Liver (tissue), 9 donors: Measurements from ENCODE around the gene NBEA. TPM values are rescaled to one million over a fixed set of nuclear protein-coding genes. Genes with fewer than 3 reads are reported as not detected.

Experiments
- DNase-seq: peaks from one replicate; pipeline ENCODE4 v3.0.0-alpha.2; 2017; ENCODE audit warnings: low spot score
- H3K27ac ChIP-seq, 2 donors: one replicate each; pipeline ENCODE4 v1.7.0; 2013; ENCODE audit warnings: inconsistent platforms in 2 of 2, low read length in 2 of 2, control low read depth in 1 of 2, low read depth in 1 of 2, mild to moderate bottlenecking in 1 of 2
- H3K27me3 ChIP-seq, 4 donors: one replicate each; pipeline versions ENCODE4 v1.6.1 to v1.7.0; 2013; ENCODE audit warnings: low read length in 3 of 4, inconsistent platforms in 1 of 4, mild to moderate bottlenecking in 1 of 4, moderate library complexity in 1 of 4; ENCODE audit not compliant: control insufficient read depth in 4 of 4, insufficient read depth in 4 of 4
- H3K36me3 ChIP-seq, 4 donors: one replicate each; pipeline versions ENCODE4 v1.6.1 to v1.7.0; 2013; ENCODE audit warnings: low read length in 3 of 4, mild to moderate bottlenecking in 3 of 4, low read depth in 1 of 4, moderate library complexity in 1 of 4; ENCODE audit not compliant: control insufficient read depth in 4 of 4, insufficient read depth in 3 of 4
- H3K4me1 ChIP-seq, 4 donors: one replicate each; pipeline versions ENCODE4 v1.6.1 to v1.7.0; 2013; ENCODE audit warnings: low read length in 3 of 4, mild to moderate bottlenecking in 3 of 4, moderate library complexity in 1 of 4; ENCODE audit not compliant: control insufficient read depth in 4 of 4, insufficient read depth in 4 of 4
- H3K4me3 ChIP-seq, 3 donors: one replicate each; pipeline versions ENCODE4 v1.6.1 to v1.7.0; 2013; ENCODE audit warnings: low read length in 3 of 3, control low read depth in 1 of 3, low read depth in 1 of 3, mild to moderate bottlenecking in 1 of 3
- H3K9ac ChIP-seq, 2 donors: one replicate each; pipeline ENCODE4 v1.7.0; 2013; ENCODE audit warnings: low read length in 2 of 2, mild to moderate bottlenecking in 2 of 2, moderate library complexity in 2 of 2, control low read depth in 1 of 2, low read depth in 1 of 2
- H3K9me3 ChIP-seq, 4 donors: one replicate each; pipeline versions ENCODE4 v1.6.1 to v1.7.0; 2013; ENCODE audit warnings: low read length in 3 of 4; ENCODE audit not compliant: control insufficient read depth in 4 of 4
- ATF3 ChIP-seq: IDR thresholded peaks from 2 replicates; pipeline ENCODE4 v1.6.1; 2016; ENCODE audit warnings: antibody characterized with exemption
- EGR1 ChIP-seq, 2 donors: IDR thresholded peaks; 2 replicates each; pipeline ENCODE4 v1.6.1; 2016 to 2018; ENCODE audit warnings: antibody characterized with exemption in 2 of 2, low read depth in 2 of 2
- FOXA1 ChIP-seq: IDR thresholded peaks from 2 replicates; pipeline ENCODE4 v1.6.1; 2016; ENCODE audit warnings: antibody characterized with exemption
- FOXA2 ChIP-seq: IDR thresholded peaks from 2 replicates; pipeline ENCODE4 v1.6.1; 2016; ENCODE audit warnings: antibody characterized with exemption
- GABPA ChIP-seq, 2 donors: IDR thresholded peaks in 1 of 2; conservative IDR thresholded peaks in 1 of 2; 2 replicates each; pipeline ENCODE4 v1.6.1; 2016; ENCODE audit warnings: antibody characterized with exemption in 2 of 2, mild to moderate bottlenecking in 1 of 2, moderate library complexity in 1 of 2
- HNF4A ChIP-seq, 2 donors: conservative IDR thresholded peaks; 2 replicates each; pipeline ENCODE4 v1.6.1; 2016; ENCODE audit warnings: antibody characterized with exemption in 2 of 2, mild to moderate bottlenecking in 2 of 2
- HNF4G ChIP-seq: IDR thresholded peaks from 2 replicates; pipeline ENCODE4 v1.6.1; 2016; ENCODE audit warnings: antibody characterized with exemption
- JUND ChIP-seq, 2 donors: IDR thresholded peaks; 2 replicates each; pipeline ENCODE4 v1.6.1; 2016; ENCODE audit warnings: antibody characterized with exemption in 2 of 2
- NR2F2 ChIP-seq: IDR thresholded peaks from 2 replicates; pipeline ENCODE4 v1.6.1; 2016; ENCODE audit warnings: antibody characterized with exemption
- RAD21 ChIP-seq, 2 donors: IDR thresholded peaks; 2 replicates each; pipeline ENCODE4 v1.6.1; 2016; ENCODE audit warnings: antibody characterized with exemption in 2 of 2, mild to moderate bottlenecking in 2 of 2
- REST ChIP-seq: IDR thresholded peaks from 2 replicates; pipeline ENCODE4 v1.6.1; 2016; ENCODE audit warnings: antibody characterized with exemption, mild to moderate bottlenecking
- RXRA ChIP-seq, 2 donors: IDR thresholded peaks; 2 replicates each; pipeline ENCODE4 v1.6.1; 2017 to 2018; ENCODE audit warnings: antibody characterized with exemption in 2 of 2, mild to moderate bottlenecking in 1 of 2
- SP1 ChIP-seq: IDR thresholded peaks from 2 replicates; pipeline ENCODE4 v1.6.1; 2018; ENCODE audit warnings: antibody characterized with exemption, mild to moderate bottlenecking
- TAF1 ChIP-seq: conservative IDR thresholded peaks from 2 replicates; pipeline ENCODE4 v1.6.1; 2016; ENCODE audit warnings: antibody characterized with exemption, mild to moderate bottlenecking
- YY1 ChIP-seq: IDR thresholded peaks from 2 replicates; pipeline ENCODE4 v1.6.1; 2016; ENCODE audit warnings: antibody characterized with exemption, mild to moderate bottlenecking
- WGBS: extraction: QIAGEN DNeasy Blood & Tissue Kit; methylation state at CpG from one replicate; pipeline ENCODE4 v1.1.7; 2013; 5-methylcytosine and 5-hydroxymethylcytosine counted together
- polyA plus RNA-seq, 2 donors: library from polyadenylated mRNA; stranded (reverse) in 1 of 2; unstranded in 1 of 2; fragments of 200-250 nt in 1 of 2; fragments of >200 nt in 1 of 2; fragmentation: Nextera tagmentation in 1 of 2; extraction: Ambion mirVana in 1 of 2; gene quantifications; one replicate each; pipeline versions ENCODE4 v1.2.1 to v1.2.3, GENCODE V29; 2013 to 2015
- total RNA-seq, 2 donors: library from RNA; depleted of rRNA; stranded (reverse); fragments of >200 nt; gene quantifications; one replicate each; pipeline ENCODE4 v1.2.3, GENCODE V29; 2014
- TF ChIP-seq, protein P1 (sequence below): IDR thresholded peaks from 2 replicates; pipeline ENCODE4 v1.6.1; 2016; ENCODE audit warnings: antibody characterized with exemption
- TF ChIP-seq, protein P2 (sequence below): IDR thresholded peaks from 2 replicates; pipeline ENCODE4 v1.6.1; 2016; ENCODE audit warnings: antibody characterized with exemption
- TF ChIP-seq, protein P3 (sequence below): fragments of 150-350 bp; IDR thresholded peaks from 2 replicates; pipeline ENCODE4 v1.5.1; 2017; ENCODE audit warnings: improper control_type of control experiment, low read depth, low read length; ENCODE audit not compliant: missing input control
- donor health status: healthy.
- donor health status: healthy.
- donor health status: healthy.
- donor health status: healthy.
- donor health status: healthy.

Gene NBEA
- total and polyA plus RNA-seq, 4 donors = 0.24 to 3.5 (median 1.4) TPM

GRCh38 chr13:35333157-35333556 is 391.1 kb downstream of the NBEA start:
- TF ChIP-seq FOXA2 (no peak), SP1 (no peak), ATF3 (no peak), FOXA1 (no peak), HNF4G (no peak), HNF4A (conservative IDR thresholded peaks at IDR 0.05) (no peak), REST (no peak), NR2F2 (no peak), RAD21 (IDR thresholded peaks at IDR 0.05) (no peak), RXRA (IDR thresholded peaks at IDR 0.05) (no peak), JUND (IDR thresholded peaks at IDR 0.05) (no peak), TAF1 (no peak), YY1 (no peak), GABPA (IDR thresholded peaks at IDR 0.05 in 1 of 2, conservative IDR thresholded peaks at IDR 0.05 in 1 of 2) (no peak), EGR1 (IDR thresholded peaks at IDR 0.05; ENCODE audit: low read depth in 2 of 2) (no peak)
- TF ChIP-seq, protein P1, sequence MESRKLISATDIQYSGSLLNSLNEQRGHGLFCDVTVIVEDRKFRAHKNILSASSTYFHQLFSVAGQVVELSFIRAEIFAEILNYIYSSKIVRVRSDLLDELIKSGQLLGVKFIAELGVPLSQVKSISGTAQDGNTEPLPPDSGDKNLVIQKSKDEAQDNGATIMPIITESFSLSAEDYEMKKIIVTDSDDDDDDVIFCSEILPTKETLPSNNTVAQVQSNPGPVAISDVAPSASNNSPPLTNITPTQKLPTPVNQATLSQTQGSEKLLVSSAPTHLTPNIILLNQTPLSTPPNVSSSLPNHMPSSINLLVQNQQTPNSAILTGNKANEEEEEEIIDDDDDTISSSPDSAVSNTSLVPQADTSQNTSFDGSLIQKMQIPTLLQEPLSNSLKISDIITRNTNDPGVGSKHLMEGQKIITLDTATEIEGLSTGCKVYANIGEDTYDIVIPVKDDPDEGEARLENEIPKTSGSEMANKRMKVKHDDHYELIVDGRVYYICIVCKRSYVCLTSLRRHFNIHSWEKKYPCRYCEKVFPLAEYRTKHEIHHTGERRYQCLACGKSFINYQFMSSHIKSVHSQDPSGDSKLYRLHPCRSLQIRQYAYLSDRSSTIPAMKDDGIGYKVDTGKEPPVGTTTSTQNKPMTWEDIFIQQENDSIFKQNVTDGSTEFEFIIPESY = no peak
- TF ChIP-seq, protein P2, sequence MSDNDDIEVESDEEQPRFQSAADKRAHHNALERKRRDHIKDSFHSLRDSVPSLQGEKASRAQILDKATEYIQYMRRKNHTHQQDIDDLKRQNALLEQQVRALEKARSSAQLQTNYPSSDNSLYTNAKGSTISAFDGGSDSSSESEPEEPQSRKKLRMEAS = no peak
- TF ChIP-seq, protein P3, sequence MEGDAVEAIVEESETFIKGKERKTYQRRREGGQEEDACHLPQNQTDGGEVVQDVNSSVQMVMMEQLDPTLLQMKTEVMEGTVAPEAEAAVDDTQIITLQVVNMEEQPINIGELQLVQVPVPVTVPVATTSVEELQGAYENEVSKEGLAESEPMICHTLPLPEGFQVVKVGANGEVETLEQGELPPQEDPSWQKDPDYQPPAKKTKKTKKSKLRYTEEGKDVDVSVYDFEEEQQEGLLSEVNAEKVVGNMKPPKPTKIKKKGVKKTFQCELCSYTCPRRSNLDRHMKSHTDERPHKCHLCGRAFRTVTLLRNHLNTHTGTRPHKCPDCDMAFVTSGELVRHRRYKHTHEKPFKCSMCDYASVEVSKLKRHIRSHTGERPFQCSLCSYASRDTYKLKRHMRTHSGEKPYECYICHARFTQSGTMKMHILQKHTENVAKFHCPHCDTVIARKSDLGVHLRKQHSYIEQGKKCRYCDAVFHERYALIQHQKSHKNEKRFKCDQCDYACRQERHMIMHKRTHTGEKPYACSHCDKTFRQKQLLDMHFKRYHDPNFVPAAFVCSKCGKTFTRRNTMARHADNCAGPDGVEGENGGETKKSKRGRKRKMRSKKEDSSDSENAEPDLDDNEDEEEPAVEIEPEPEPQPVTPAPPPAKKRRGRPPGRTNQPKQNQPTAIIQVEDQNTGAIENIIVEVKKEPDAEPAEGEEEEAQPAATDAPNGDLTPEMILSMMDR = no peak
- no peak overlapping the region for H3K4me3 ChIP-seq
- DNase-seq = no peak
- H3K9ac ChIP-seq = no peak overlapping the region
- WGBS = 94% methylated on average over 3 of the region's 3 CpGs
- no peaks in the 10 kb centered on the region for H3K36me3 ChIP-seq
- H3K27me3 ChIP-seq = no peaks in the 10 kb centered on the region
- no peak overlapping the region for H3K27ac ChIP-seq
- H3K9me3 ChIP-seq = no peaks in the 10 kb centered on the region
- no peaks in the 10 kb centered on the region for H3K4me1 ChIP-seq
